ENCODE measurements around the gene TUBB1. TPM values are rescaled to one million over a fixed set of nuclear protein-coding genes. Genes with fewer than 3 reads are reported as not detected.

Gene TUBB1
- total and polyA plus RNA-seq, 8 donors, result 0.04 to 1.2 (median 0.14) TPM; not detected in 1

GRCh38 chr20:59030911-59031563 lies 11.8 kb downstream of the TUBB1 start:
- intact Hi-C loops (cut with DNase I), result no loop called here
- H3K4me1 ChIP-seq, result peaks cover 14 to 32% (median 16%) of the 10 kb centered on the region in 3 donors
- FAIRE-seq, result no peak
- no peak for ATAC-seq
- H3K4me3 ChIP-seq, result peak overlapping the region; percentile 79 to 96 (median 91)
- TF ChIP-seq CTCF (IDR thresholded peaks at IDR 0.05), result no peak
- H3K9me3 ChIP-seq, result no peaks in the 10 kb centered on the region
- peaks cover 0 to 11% (median 0%) of the 10 kb centered on the region in 3 donors for H3K36me3 ChIP-seq
- no peak for DNase-seq
- H3K27me3 ChIP-seq, result no peaks in the 10 kb centered on the region
- H3K27ac ChIP-seq, result no peak overlapping the region
- 59 to 60% methylated on average over 7 of the region's 7 CpGs for WGBS, 2 donors

- DNase-seq, result no peak
- FAIRE-seq, result no peak
- Histone ChIP-seq H3K4me3 (peak overlapping the region; percentile 79 to 96 (median 91)), H3K36me3 (peaks cover 0 to 17% (median 0%) of the 10 kb centered on the region in 3 donors), H3K4me1 (peaks cover 14 to 32% (median 16%) of the 10 kb centered on the region in 3 donors), H3K9me3 (no peaks in the 10 kb centered on the region), H3K27ac (peak overlapping the region; percentile 56 to 82 (median 73)), H3K27me3 (no peaks in the 10 kb centered on the region)
- WGBS, 2 donors, result 10 to 11% methylated on average over 13 of the region's 13 CpGs
- TF ChIP-seq CTCF (IDR thresholded peaks at IDR 0.05), result no peak
- intact Hi-C loops (cut with DNase I), result no loop called here
- no peak for ATAC-seq
Measured at GRCh38 chr20:59031564-59032022, 12.4 kb downstream of the TUBB1 start.

GRCh38 chr20:59032023-59032712 lies 12.9 kb downstream of the TUBB1 start, which contains the start of gene ATP5F1E:
ATP5F1E (minus strand) TSS chr20:59032335; CDS start chr20:59032251, 84 bp downstream.
- H3K36me3 ChIP-seq, result peaks cover 0 to 20% (median 0%) of the 10 kb centered on the region in 3 donors

GRCh38 chr20:59032713-59033059 lies 13.5 kb downstream of the TUBB1 start:
- intact Hi-C loops (cut with DNase I), result no loop called here
- Histone ChIP-seq H3K4me3 (peak overlapping the region; percentile 79 to 96 (median 91)), H3K9me3 (no peaks in the 10 kb centered on the region), H3K4me1 (peaks cover 14 to 32% (median 16%) of the 10 kb centered on the region in 3 donors), H3K27me3 (no peaks in the 10 kb centered on the region), H3K27ac (peak overlapping the region; percentile 56 to 82 (median 73)), H3K36me3 (peaks cover 0 to 26% (median 0%) of the 10 kb centered on the region in 3 donors)
- peak; percentile 7 to 26 (median 18) for ATAC-seq
- TF ChIP-seq CTCF (IDR thresholded peaks at IDR 0.05), result peak in 1 of 4 donors; percentile 6
- DNase-seq, result no peak
- FAIRE-seq, result no peak
- 1% methylated on average over 13 of the region's 13 CpGs for WGBS, 2 donors

More at GRCh38 chr20:59032023-59032712, 12.9 kb downstream of the TUBB1 start, which contains the start of gene ATP5F1E:
- Histone ChIP-seq H3K4me3 (peak within 1 kb of the TSS; percentile 79 to 96 (median 91)), H3K27me3 (no peaks in the 10 kb centered on the region), H3K27ac (peak within 1 kb of the TSS; percentile 56 to 82 (median 73)), H3K9me3 (no peaks in the 10 kb centered on the region), H3K4me1 (peaks cover 14 to 32% (median 16%) of the 10 kb centered on the region in 3 donors)
- WGBS, 2 donors, result 0% methylated on average over 68 to 86 of the region's 86 CpGs
- FAIRE-seq, result no peak
- peak; percentile 99 to 100 (median 99) for ATAC-seq
- TF ChIP-seq CTCF (IDR thresholded peaks at IDR 0.05), result no peak
- intact Hi-C loops (cut with DNase I), result no loop called here
- peak; percentile 94 to 98 (median 96) for DNase-seq
